ENCODE results near the gene MALL. TPM values are rescaled to one million over a fixed set of nuclear protein-coding genes. Genes with fewer than 3 reads are reported as not detected.
A peak's percentile ranks its signal among the peaks of the same experiment; 100 is the strongest.

Gene MALL
- total and polyA plus RNA-seq, 2 experiments from 2014 or later, result 5.9 to 9.3 TPM

DNA sequence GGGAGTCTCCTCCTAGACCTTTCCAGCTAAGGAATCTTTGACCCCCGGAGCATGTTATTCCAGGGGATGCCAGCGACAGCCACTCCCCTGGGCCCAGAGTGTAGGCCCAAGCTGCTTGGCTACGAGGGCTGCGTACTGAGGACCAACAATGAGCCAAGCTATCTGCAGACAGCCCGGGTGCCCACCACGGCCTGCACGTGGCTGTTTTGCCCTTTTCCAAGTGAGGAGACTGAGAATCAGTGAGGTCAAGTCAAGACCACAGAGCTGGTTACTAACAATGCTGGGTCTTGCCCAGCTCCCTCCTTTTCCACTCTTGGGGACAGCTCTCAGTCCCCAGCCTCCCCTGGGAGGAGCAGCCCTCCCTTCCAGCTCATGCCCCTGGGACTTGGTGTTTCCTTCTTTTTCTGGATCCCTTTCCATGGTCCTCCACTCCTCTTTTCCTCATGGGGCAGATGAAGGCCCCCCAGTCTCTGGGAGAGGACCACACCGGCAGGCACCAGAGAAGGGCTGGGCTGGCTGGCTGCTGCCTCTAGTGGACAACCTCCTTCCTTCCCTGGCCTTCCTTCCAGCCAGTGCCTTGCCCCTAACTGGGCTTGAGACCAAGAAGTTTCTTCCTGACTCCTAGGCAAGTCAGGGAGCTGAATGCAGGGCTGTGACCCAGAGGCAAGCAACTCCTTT lies 550 bp upstream of the MALL start:
- Histone ChIP-seq H3K27ac (ENCODE audit: low read depth) (no peak overlapping the region), H3K27me3 (ENCODE audit: insufficient read depth) (peaks cover 42% of the 10 kb centered on the region), H3K9me2 (ENCODE audit: insufficient read depth) (no peaks in the 10 kb centered on the region), H3K79me2 (replicated peaks; ENCODE audit: insufficient read depth) (no peaks in the 10 kb centered on the region), H2AFZ (peak overlapping the region; percentile 95), H4K20me1 (replicated peaks; ENCODE audit: insufficient read depth) (no peaks in the 10 kb centered on the region), H3F3A (replicated peaks; ENCODE audit: low read depth) (no peaks in the 10 kb centered on the region), H3K4me2 (peak overlapping the region; percentile 87), H3K4me1 (ENCODE audit: insufficient read depth) (no peaks in the 10 kb centered on the region), H3K36me3 (ENCODE audit: insufficient read depth) (no peaks in the 10 kb centered on the region), H3K4me3 (peak overlapping the region; percentile 70)
- Mint-ChIP-seq H3K36me3 (ENCODE audit: low read depth) (no peaks in the 10 kb centered on the region), H3K9me3 (no peaks in the 10 kb centered on the region; the same call in 2 of the 3 replicates), H3K4me1 (peaks cover 11% of the 10 kb centered on the region; the same call in 2 of the 3 replicates), H3K27me3 (ENCODE audit: insufficient read depth, low read depth, poor library complexity) (peaks cover 35% of the 10 kb centered on the region), H3K4me3 (peak overlapping the region; percentile 70), H3K27ac (no peak overlapping the region)
- ATAC-seq, result peak; percentile 89
- TF ChIP-seq, protein P1, sequence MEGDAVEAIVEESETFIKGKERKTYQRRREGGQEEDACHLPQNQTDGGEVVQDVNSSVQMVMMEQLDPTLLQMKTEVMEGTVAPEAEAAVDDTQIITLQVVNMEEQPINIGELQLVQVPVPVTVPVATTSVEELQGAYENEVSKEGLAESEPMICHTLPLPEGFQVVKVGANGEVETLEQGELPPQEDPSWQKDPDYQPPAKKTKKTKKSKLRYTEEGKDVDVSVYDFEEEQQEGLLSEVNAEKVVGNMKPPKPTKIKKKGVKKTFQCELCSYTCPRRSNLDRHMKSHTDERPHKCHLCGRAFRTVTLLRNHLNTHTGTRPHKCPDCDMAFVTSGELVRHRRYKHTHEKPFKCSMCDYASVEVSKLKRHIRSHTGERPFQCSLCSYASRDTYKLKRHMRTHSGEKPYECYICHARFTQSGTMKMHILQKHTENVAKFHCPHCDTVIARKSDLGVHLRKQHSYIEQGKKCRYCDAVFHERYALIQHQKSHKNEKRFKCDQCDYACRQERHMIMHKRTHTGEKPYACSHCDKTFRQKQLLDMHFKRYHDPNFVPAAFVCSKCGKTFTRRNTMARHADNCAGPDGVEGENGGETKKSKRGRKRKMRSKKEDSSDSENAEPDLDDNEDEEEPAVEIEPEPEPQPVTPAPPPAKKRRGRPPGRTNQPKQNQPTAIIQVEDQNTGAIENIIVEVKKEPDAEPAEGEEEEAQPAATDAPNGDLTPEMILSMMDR (conservative IDR thresholded peaks at IDR 0.05; ENCODE audit: low read depth in 2 of 2), result peak; percentile 63 to 70
- TF ChIP-seq POLR2AphosphoS5 (IDR thresholded peaks at IDR 0.05; ENCODE audit: low read depth), result no peak
- DNase-seq (ENCODE audit: low spot score), result peak; percentile 72

DNA sequence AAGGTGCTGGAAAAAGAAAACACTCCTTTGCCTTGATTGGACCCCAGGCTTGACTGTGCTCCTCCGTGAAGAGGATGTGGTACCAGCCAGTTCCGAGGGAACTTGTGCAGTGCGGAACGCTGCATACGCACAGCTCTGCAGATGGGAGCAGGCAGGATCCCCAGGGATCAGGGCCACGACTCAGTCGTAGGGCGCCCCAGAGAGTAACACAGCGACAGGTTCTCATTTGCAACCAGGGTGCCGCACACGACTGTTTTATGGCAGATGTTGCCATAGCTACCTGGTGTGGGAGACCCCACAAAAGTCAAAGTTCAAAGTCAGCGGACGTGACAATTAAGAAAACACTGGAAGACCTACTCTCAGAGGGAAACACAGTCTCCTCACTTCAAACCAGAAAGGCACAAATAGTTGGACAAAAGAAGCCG lies 779 bp downstream of the MALL start:
- Histone ChIP-seq H3K79me2 (replicated peaks; ENCODE audit: insufficient read depth) (no peaks in the 10 kb centered on the region), H3K4me1 (ENCODE audit: insufficient read depth) (no peaks in the 10 kb centered on the region), H3K4me2 (peak overlapping the region; percentile 87), H4K20me1 (replicated peaks; ENCODE audit: insufficient read depth) (no peaks in the 10 kb centered on the region), H3K4me3 (peak overlapping the region; percentile 70), H3K27me3 (ENCODE audit: insufficient read depth) (peaks cover 42% of the 10 kb centered on the region), H3K9me2 (ENCODE audit: insufficient read depth) (no peaks in the 10 kb centered on the region), H3K27ac (ENCODE audit: low read depth) (no peak overlapping the region), H3K36me3 (ENCODE audit: insufficient read depth) (no peaks in the 10 kb centered on the region), H3F3A (replicated peaks; ENCODE audit: low read depth) (no peaks in the 10 kb centered on the region), H2AFZ (no peak overlapping the region; the same call in 1 of the 2 replicates)
- ATAC-seq (peak; percentile 7; the same call in 2 of the 3 replicates), DNase-seq (ENCODE audit: low spot score) (no peak)
- Mint-ChIP-seq H3K4me1 (peaks cover 11% of the 10 kb centered on the region; the same call in 2 of the 3 replicates), H3K36me3 (ENCODE audit: low read depth) (no peaks in the 10 kb centered on the region), H3K27me3 (ENCODE audit: insufficient read depth, low read depth, poor library complexity) (peaks cover 35% of the 10 kb centered on the region), H3K27ac (no peak overlapping the region), H3K4me3 (peak overlapping the region; percentile 70), H3K9me3 (no peaks in the 10 kb centered on the region; the same call in 2 of the 3 replicates)
- TF ChIP-seq, protein P1 (conservative IDR thresholded peaks at IDR 0.05; ENCODE audit: low read depth in 2 of 2), result no peak
- no peak for TF ChIP-seq EZH2 (IDR thresholded peaks at IDR 0.05; ENCODE audit: low read depth, unreplicated experiment)
- TF ChIP-seq JUNB (IDR thresholded peaks at IDR 0.05; ENCODE audit: unreplicated experiment), result no peak
- TF ChIP-seq POLR2AphosphoS5 (IDR thresholded peaks at IDR 0.05; ENCODE audit: low read depth), result no peak
- TF ChIP-seq, protein P2, sequence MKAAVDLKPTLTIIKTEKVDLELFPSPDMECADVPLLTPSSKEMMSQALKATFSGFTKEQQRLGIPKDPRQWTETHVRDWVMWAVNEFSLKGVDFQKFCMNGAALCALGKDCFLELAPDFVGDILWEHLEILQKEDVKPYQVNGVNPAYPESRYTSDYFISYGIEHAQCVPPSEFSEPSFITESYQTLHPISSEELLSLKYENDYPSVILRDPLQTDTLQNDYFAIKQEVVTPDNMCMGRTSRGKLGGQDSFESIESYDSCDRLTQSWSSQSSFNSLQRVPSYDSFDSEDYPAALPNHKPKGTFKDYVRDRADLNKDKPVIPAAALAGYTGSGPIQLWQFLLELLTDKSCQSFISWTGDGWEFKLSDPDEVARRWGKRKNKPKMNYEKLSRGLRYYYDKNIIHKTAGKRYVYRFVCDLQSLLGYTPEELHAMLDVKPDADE (IDR thresholded peaks at IDR 0.05), result no peak
- TF ChIP-seq, protein P3, sequence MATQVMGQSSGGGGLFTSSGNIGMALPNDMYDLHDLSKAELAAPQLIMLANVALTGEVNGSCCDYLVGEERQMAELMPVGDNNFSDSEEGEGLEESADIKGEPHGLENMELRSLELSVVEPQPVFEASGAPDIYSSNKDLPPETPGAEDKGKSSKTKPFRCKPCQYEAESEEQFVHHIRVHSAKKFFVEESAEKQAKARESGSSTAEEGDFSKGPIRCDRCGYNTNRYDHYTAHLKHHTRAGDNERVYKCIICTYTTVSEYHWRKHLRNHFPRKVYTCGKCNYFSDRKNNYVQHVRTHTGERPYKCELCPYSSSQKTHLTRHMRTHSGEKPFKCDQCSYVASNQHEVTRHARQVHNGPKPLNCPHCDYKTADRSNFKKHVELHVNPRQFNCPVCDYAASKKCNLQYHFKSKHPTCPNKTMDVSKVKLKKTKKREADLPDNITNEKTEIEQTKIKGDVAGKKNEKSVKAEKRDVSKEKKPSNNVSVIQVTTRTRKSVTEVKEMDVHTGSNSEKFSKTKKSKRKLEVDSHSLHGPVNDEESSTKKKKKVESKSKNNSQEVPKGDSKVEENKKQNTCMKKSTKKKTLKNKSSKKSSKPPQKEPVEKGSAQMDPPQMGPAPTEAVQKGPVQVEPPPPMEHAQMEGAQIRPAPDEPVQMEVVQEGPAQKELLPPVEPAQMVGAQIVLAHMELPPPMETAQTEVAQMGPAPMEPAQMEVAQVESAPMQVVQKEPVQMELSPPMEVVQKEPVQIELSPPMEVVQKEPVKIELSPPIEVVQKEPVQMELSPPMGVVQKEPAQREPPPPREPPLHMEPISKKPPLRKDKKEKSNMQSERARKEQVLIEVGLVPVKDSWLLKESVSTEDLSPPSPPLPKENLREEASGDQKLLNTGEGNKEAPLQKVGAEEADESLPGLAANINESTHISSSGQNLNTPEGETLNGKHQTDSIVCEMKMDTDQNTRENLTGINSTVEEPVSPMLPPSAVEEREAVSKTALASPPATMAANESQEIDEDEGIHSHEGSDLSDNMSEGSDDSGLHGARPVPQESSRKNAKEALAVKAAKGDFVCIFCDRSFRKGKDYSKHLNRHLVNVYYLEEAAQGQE (IDR thresholded peaks at IDR 0.05; ENCODE audit: unreplicated experiment), result no peak
- TF ChIP-seq EZH2phosphoT487 (IDR thresholded peaks at IDR 0.05; ENCODE audit: unreplicated experiment), result no peak
- no peak for TF ChIP-seq CREB1 (CRISPR knock-in tag; IDR thresholded peaks at IDR 0.05; ENCODE audit: low read depth)
- TF ChIP-seq ZNF331 (CRISPR knock-in tag; IDR thresholded peaks at IDR 0.05; ENCODE audit: low read depth), result no peak
- TF ChIP-seq NANOG (IDR thresholded peaks at IDR 0.05; ENCODE audit: borderline replicate concordance), result no peak

Measured in GM23338 (cell line).